SK-N-MC (cell line): ENCODE data around the gene TP53RK.

Experiments
- DNase-seq: peaks from one replicate; pipeline ENCODE4 v3.0.0-alpha.2; 2011; ENCODE audit warnings: low read depth, low spot score
- H3K27ac ChIP-seq: fragments of 200-600 bp; sonication (generic); 2 replicates; pipeline ENCODE4 v1.5.1; 2016; ENCODE audit warnings: mixed run types
- H3K36me3 ChIP-seq: fragments of 200-600 bp; sonication (generic); 2 replicates; pipeline ENCODE4 v1.6.1; 2017; ENCODE audit warnings: antibody characterized with exemption, low read length, mixed read lengths; ENCODE audit not compliant: insufficient read depth
- H3K4me3 ChIP-seq: fragments of 200-600 bp; sonication (generic); 2 replicates; pipeline ENCODE4 v1.5.1; 2016
- H3K9ac ChIP-seq: fragments of 200-600 bp; sonication (generic); 2 replicates; pipeline ENCODE4 v1.8.0; 2017; ENCODE audit warnings: mixed run types, mixed read lengths; ENCODE audit not compliant: insufficient read length
- H3K9me3 ChIP-seq: fragments of 200-600 bp; sonication (generic); 2 replicates; pipeline ENCODE4 v1.6.1; 2017; ENCODE audit warnings: low read depth, mild to moderate bottlenecking, antibody characterized with exemption, low read length, moderate library complexity, mixed read lengths
- EZH2 ChIP-seq: fragments of 200-600 bp; sonication (generic); IDR thresholded peaks from one replicate; pipeline ENCODE4 v1.6.1; 2017; ENCODE audit warnings: antibody characterized with exemption
- FOXP2 ChIP-seq: optimal IDR thresholded peaks from 2 replicates; pipeline ENCODE3; 2011; ENCODE audit warnings: mild to moderate bottlenecking, moderate library complexity; ENCODE audit not compliant: insufficient read depth; ENCODE audit errors: extremely low read length, control extremely low read depth
- POLR2AphosphoS5 ChIP-seq: IDR thresholded peaks from 2 replicates; pipeline ENCODE4 v1.6.1; 2012; ENCODE audit warnings: mild to moderate bottlenecking, low read depth, low read length, borderline replicate concordance

Gene TP53RK

GRCh38 chr20:46720776-46721425, 31.7 kb upstream of the TP53RK start:
- Histone ChIP-seq H3K9ac (no peak overlapping the region), H3K9me3 (no peaks in the 10 kb centered on the region), H3K4me3 (no peak overlapping the region), H3K36me3 (no peaks in the 10 kb centered on the region), H3K27ac (no peak overlapping the region)
- no peak for DNase-seq
- TF ChIP-seq EZH2 = no peak

GRCh38 chr20:46720019-46720418, 30.8 kb upstream of the TP53RK start:
- Histone ChIP-seq H3K27ac (no peak overlapping the region), H3K36me3 (no peaks in the 10 kb centered on the region), H3K9ac (no peak overlapping the region)

GRCh38 chr20:46717818-46718541, 28.7 kb upstream of the TP53RK start:
- no peaks in the 10 kb centered on the region for H3K9me3 ChIP-seq
- TF ChIP-seq EZH2 = no peak
- no peaks in the 10 kb centered on the region for H3K36me3 ChIP-seq
- H3K9ac ChIP-seq = no peak overlapping the region
- H3K4me3 ChIP-seq = no peak overlapping the region
- H3K27ac ChIP-seq = no peak overlapping the region
- DNase-seq = no peak

More at GRCh38 chr20:46720019-46720418, 30.8 kb upstream of the TP53RK start:
- no peak overlapping the region for H3K4me3 ChIP-seq
- DNase-seq = no peak
- H3K9me3 ChIP-seq = no peaks in the 10 kb centered on the region
- TF ChIP-seq FOXP2 (no peak), POLR2AphosphoS5 (no peak), EZH2 (no peak)

GRCh38 chr20:46715292-46715756, 26.1 kb upstream of the TP53RK start:
- DNase-seq = no peak
- H3K27ac ChIP-seq = no peak overlapping the region
- TF ChIP-seq POLR2AphosphoS5 (no peak), FOXP2 (no peak), EZH2 (no peak)

GRCh38 chr20:46713957-46714834, 25.0 kb upstream of the TP53RK start:
- no peaks in the 10 kb centered on the region for H3K9me3 ChIP-seq
- H3K27ac ChIP-seq = no peak overlapping the region
- H3K36me3 ChIP-seq = no peaks in the 10 kb centered on the region
- DNase-seq = no peak
- no peak for TF ChIP-seq FOXP2
- TF ChIP-seq EZH2 = no peak
- TF ChIP-seq POLR2AphosphoS5 = no peak
- no peak overlapping the region for H3K9ac ChIP-seq
- H3K4me3 ChIP-seq = no peak overlapping the region

More at GRCh38 chr20:46715292-46715756, 26.1 kb upstream of the TP53RK start:
- Histone ChIP-seq H3K36me3 (no peaks in the 10 kb centered on the region), H3K9ac (no peak overlapping the region), H3K4me3 (no peak overlapping the region), H3K9me3 (no peaks in the 10 kb centered on the region)

- Histone ChIP-seq H3K9ac (no peak overlapping the region), H3K36me3 (no peaks in the 10 kb centered on the region), H3K4me3 (no peak overlapping the region), H3K9me3 (no peaks in the 10 kb centered on the region), H3K27ac (no peak overlapping the region)
- TF ChIP-seq EZH2 (no peak), FOXP2 (no peak), POLR2AphosphoS5 (no peak)
- no peak for DNase-seq
Measured at GRCh38 chr20:46712056-46712636, 22.9 kb upstream of the TP53RK start.

GRCh38 chr20:46710153-46710913, 21.1 kb upstream of the TP53RK start:
- H3K4me3 ChIP-seq = no peak overlapping the region
- 0 out of 2 replicates have a peak, but pooled peaks cover 3% of the 10 kb centered on the region for H3K9me3 ChIP-seq
- TF ChIP-seq FOXP2 = no peak
- TF ChIP-seq POLR2AphosphoS5 = no peak
- no peak for TF ChIP-seq EZH2
- no peaks in the 10 kb centered on the region for H3K36me3 ChIP-seq
- no peak overlapping the region for H3K27ac ChIP-seq
- DNase-seq = no peak
- H3K9ac ChIP-seq = no peak overlapping the region
